ENCODE results near the gene NEK11.
"Not testable (repeated sequence)": the region's sequence is repeated elsewhere in the genome, so short reads cannot be mapped to it uniquely, and the experiment has no call there.

NEK11 gene

GRCh38 chr3:131314318-131314717 is 287.6 kb downstream of the NEK11 start:
- Histone ChIP-seq H3K9ac (ENCODE audit: low read length) (no peak overlapping the region), H3K27me3 (replicated peaks; ENCODE audit: control insufficient read depth, insufficient read depth, low read length) (no peaks in the 10 kb centered on the region), H3K9me3 (ENCODE audit: control insufficient read depth, low read length) (no peaks in the 10 kb centered on the region), H3K4me1 (ENCODE audit: control insufficient read depth, insufficient read depth, low read length) (no peaks in the 10 kb centered on the region), H3K36me3 (ENCODE audit: control insufficient read depth, insufficient read depth, low read length, severe bottlenecking) (no peaks in the 10 kb centered on the region), H3K4me3 (ENCODE audit: low read length) (no peak overlapping the region)
- no peak for DNase-seq (ENCODE audit: low read depth)

- H3K9me3 ChIP-seq (ENCODE audit: control insufficient read depth, low read length) = no peaks in the 10 kb centered on the region
- H3K36me3 ChIP-seq (ENCODE audit: control insufficient read depth, insufficient read depth, low read length, severe bottlenecking) = no peaks in the 10 kb centered on the region
- H3K27me3 ChIP-seq (replicated peaks; ENCODE audit: control insufficient read depth, insufficient read depth, low read length) = no peaks in the 10 kb centered on the region
- H3K4me3 ChIP-seq (ENCODE audit: low read length) = no peak overlapping the region
- H3K4me1 ChIP-seq (ENCODE audit: control insufficient read depth, insufficient read depth, low read length) = no peaks in the 10 kb centered on the region
- no peak for DNase-seq (ENCODE audit: low read depth)
- H3K9ac ChIP-seq (ENCODE audit: low read length) = no peak overlapping the region
Observed at GRCh38 chr3:131315162-131315561, 288.5 kb downstream of the NEK11 start.

- Histone ChIP-seq H3K27me3 (replicated peaks; ENCODE audit: control insufficient read depth, insufficient read depth, low read length) (no peaks in the 10 kb centered on the region), H3K4me1 (ENCODE audit: control insufficient read depth, insufficient read depth, low read length) (no peaks in the 10 kb centered on the region), H3K9me3 (ENCODE audit: control insufficient read depth, low read length) (no peaks in the 10 kb centered on the region), H3K9ac (ENCODE audit: low read length) (no peak overlapping the region), H3K36me3 (ENCODE audit: control insufficient read depth, insufficient read depth, low read length, severe bottlenecking) (no peaks in the 10 kb centered on the region), H3K4me3 (ENCODE audit: low read length) (no peak overlapping the region)
- DNase-seq (ENCODE audit: low read depth) = no peak
Observed at GRCh38 chr3:131317667-131318066, 291.0 kb downstream of the NEK11 start.

GRCh38 chr3:131323014-131323413 is 296.3 kb downstream of the NEK11 start:
- H3K36me3 ChIP-seq (ENCODE audit: control insufficient read depth, insufficient read depth, low read length, severe bottlenecking) = no peaks in the 10 kb centered on the region
- DNase-seq (ENCODE audit: low read depth) = peak; percentile 60
- H3K9ac ChIP-seq (ENCODE audit: low read length) = no peak overlapping the region
- no peaks in the 10 kb centered on the region for H3K4me1 ChIP-seq (ENCODE audit: control insufficient read depth, insufficient read depth, low read length)
- H3K27me3 ChIP-seq (replicated peaks; ENCODE audit: control insufficient read depth, insufficient read depth, low read length) = no peaks in the 10 kb centered on the region
- no peak overlapping the region for H3K4me3 ChIP-seq (ENCODE audit: low read length)
- no peaks in the 10 kb centered on the region for H3K9me3 ChIP-seq (ENCODE audit: control insufficient read depth, low read length)

GRCh38 chr3:131323792-131324191 is 297.1 kb downstream of the NEK11 start:
- Histone ChIP-seq H3K9me3 (ENCODE audit: control insufficient read depth, low read length) (no peaks in the 10 kb centered on the region), H3K4me3 (ENCODE audit: low read length) (no peak overlapping the region), H3K27me3 (replicated peaks; ENCODE audit: control insufficient read depth, insufficient read depth, low read length) (no peaks in the 10 kb centered on the region), H3K4me1 (ENCODE audit: control insufficient read depth, insufficient read depth, low read length) (no peaks in the 10 kb centered on the region), H3K36me3 (ENCODE audit: control insufficient read depth, insufficient read depth, low read length, severe bottlenecking) (no peaks in the 10 kb centered on the region), H3K9ac (ENCODE audit: low read length) (no peak overlapping the region)
- DNase-seq (ENCODE audit: low read depth) = no peak

- Histone ChIP-seq H3K9ac (ENCODE audit: low read length) (no peak overlapping the region), H3K9me3 (ENCODE audit: control insufficient read depth, low read length) (no peaks in the 10 kb centered on the region), H3K4me3 (ENCODE audit: low read length) (no peak overlapping the region), H3K36me3 (ENCODE audit: control insufficient read depth, insufficient read depth, low read length, severe bottlenecking) (no peaks in the 10 kb centered on the region), H3K4me1 (ENCODE audit: control insufficient read depth, insufficient read depth, low read length) (no peaks in the 10 kb centered on the region), H3K27me3 (replicated peaks; ENCODE audit: control insufficient read depth, insufficient read depth, low read length) (no peaks in the 10 kb centered on the region)
- peak; percentile 10 for DNase-seq (ENCODE audit: low read depth)
Observed at GRCh38 chr3:131324923-131325322, 298.2 kb downstream of the NEK11 start.

GRCh38 chr3:131326307-131326706 is 299.6 kb downstream of the NEK11 start:
- peak; percentile 13 for DNase-seq (ENCODE audit: low read depth)
- Histone ChIP-seq H3K4me1 (ENCODE audit: control insufficient read depth, insufficient read depth, low read length) (no peaks in the 10 kb centered on the region), H3K36me3 (ENCODE audit: control insufficient read depth, insufficient read depth, low read length, severe bottlenecking) (no peaks in the 10 kb centered on the region), H3K9me3 (ENCODE audit: control insufficient read depth, low read length) (no peaks in the 10 kb centered on the region), H3K9ac (ENCODE audit: low read length) (no peak overlapping the region), H3K4me3 (ENCODE audit: low read length) (no peak overlapping the region), H3K27me3 (replicated peaks; ENCODE audit: control insufficient read depth, insufficient read depth, low read length) (no peaks in the 10 kb centered on the region)

- Histone ChIP-seq H3K9me3 (ENCODE audit: control insufficient read depth, low read length) (no peaks in the 10 kb centered on the region), H3K9ac (ENCODE audit: low read length) (no peak overlapping the region), H3K4me1 (ENCODE audit: control insufficient read depth, insufficient read depth, low read length) (no peaks in the 10 kb centered on the region), H3K36me3 (ENCODE audit: control insufficient read depth, insufficient read depth, low read length, severe bottlenecking) (no peaks in the 10 kb centered on the region), H3K4me3 (ENCODE audit: low read length) (no peak overlapping the region), H3K27me3 (replicated peaks; ENCODE audit: control insufficient read depth, insufficient read depth, low read length) (no peaks in the 10 kb centered on the region)
- no peak for DNase-seq (ENCODE audit: low read depth)
Observed at GRCh38 chr3:131328721-131329120, 302.0 kb downstream of the NEK11 start.

- no peaks in the 10 kb centered on the region for H3K27me3 ChIP-seq (replicated peaks; ENCODE audit: control insufficient read depth, insufficient read depth, low read length)
- DNase-seq (ENCODE audit: low read depth) = no peak
- H3K4me1 ChIP-seq (ENCODE audit: control insufficient read depth, insufficient read depth, low read length) = no peaks in the 10 kb centered on the region
- H3K9ac ChIP-seq (ENCODE audit: low read length) = no peak overlapping the region
- no peaks in the 10 kb centered on the region for H3K36me3 ChIP-seq (ENCODE audit: control insufficient read depth, insufficient read depth, low read length, severe bottlenecking)
- no peak overlapping the region for H3K4me3 ChIP-seq (ENCODE audit: low read length)
- H3K9me3 ChIP-seq (ENCODE audit: control insufficient read depth, low read length) = no peaks in the 10 kb centered on the region
Observed at GRCh38 chr3:131329774-131330173, 303.1 kb downstream of the NEK11 start.

GRCh38 chr3:131331456-131332085 is 304.9 kb downstream of the NEK11 start:
- not testable (repeated sequence) for H3K4me1 ChIP-seq (ENCODE audit: control insufficient read depth, insufficient read depth, low read length); H3K36me3 ChIP-seq (ENCODE audit: control insufficient read depth, insufficient read depth, low read length, severe bottlenecking); H3K9me3 ChIP-seq (ENCODE audit: control insufficient read depth, low read length); H3K9ac ChIP-seq (ENCODE audit: low read length); H3K4me3 ChIP-seq (ENCODE audit: low read length); DNase-seq (ENCODE audit: low read depth); H3K27me3 ChIP-seq (replicated peaks; ENCODE audit: control insufficient read depth, insufficient read depth, low read length)

GRCh38 chr3:131338948-131339640 is 312.4 kb downstream of the NEK11 start:
- Histone ChIP-seq H3K9ac (ENCODE audit: low read length) (no peak overlapping the region), H3K36me3 (ENCODE audit: control insufficient read depth, insufficient read depth, low read length, severe bottlenecking) (no peaks in the 10 kb centered on the region)

GRCh38 chr3:131341761-131342160 is 315.1 kb downstream of the NEK11 start:
- Histone ChIP-seq H3K27me3 (replicated peaks; ENCODE audit: control insufficient read depth, insufficient read depth, low read length) (no peaks in the 10 kb centered on the region), H3K9me3 (ENCODE audit: control insufficient read depth, low read length) (peaks cover 4% of the 10 kb centered on the region), H3K36me3 (ENCODE audit: control insufficient read depth, insufficient read depth, low read length, severe bottlenecking) (no peaks in the 10 kb centered on the region), H3K4me3 (ENCODE audit: low read length) (no peak overlapping the region), H3K9ac (ENCODE audit: low read length) (no peak overlapping the region), H3K4me1 (ENCODE audit: control insufficient read depth, insufficient read depth, low read length) (peaks cover 4% of the 10 kb centered on the region)
- no peak for DNase-seq (ENCODE audit: low read depth)

More at GRCh38 chr3:131338948-131339640, 312.4 kb downstream of the NEK11 start:
- Histone ChIP-seq H3K27me3 (replicated peaks; ENCODE audit: control insufficient read depth, insufficient read depth, low read length) (no peaks in the 10 kb centered on the region), H3K4me3 (ENCODE audit: low read length) (no peak overlapping the region), H3K9me3 (ENCODE audit: control insufficient read depth, low read length) (peaks cover 4% of the 10 kb centered on the region), H3K4me1 (ENCODE audit: control insufficient read depth, insufficient read depth, low read length) (peaks cover 4% of the 10 kb centered on the region)
- DNase-seq (ENCODE audit: low read depth) = peak; percentile 27
